ENCODE results near the gene ANXA10.

The ANXA10 gene

DNA sequence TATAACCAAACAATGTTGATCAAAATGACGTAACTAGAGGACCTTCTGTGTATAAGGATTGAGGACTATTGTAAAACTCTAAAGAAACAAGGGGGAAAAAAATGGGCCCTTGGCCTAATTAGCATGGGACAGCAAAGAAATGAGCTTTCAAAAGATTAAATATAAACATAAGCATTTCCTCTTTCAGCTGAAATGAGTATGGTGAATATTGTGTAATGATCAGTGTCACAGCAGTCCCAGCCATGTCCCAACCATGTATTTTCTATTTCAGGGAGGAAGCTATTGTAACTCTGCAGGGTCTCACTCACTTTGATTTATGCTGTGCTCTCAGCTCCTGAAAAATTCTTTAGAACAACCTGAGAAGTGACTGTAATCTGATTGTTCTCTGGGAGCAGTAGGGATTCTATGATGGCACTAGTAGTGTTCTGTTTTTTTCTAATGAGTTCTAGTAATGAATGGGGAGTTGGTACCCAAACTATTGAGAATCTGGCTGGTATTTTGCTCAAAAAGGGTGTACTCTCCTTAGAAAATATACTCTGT is 25.8 kb downstream of the ANXA10 start:
- H3K4me3 ChIP-seq (ENCODE audit: low read depth, low read length): no peak overlapping the region
- TF ChIP-seq, protein P1, sequence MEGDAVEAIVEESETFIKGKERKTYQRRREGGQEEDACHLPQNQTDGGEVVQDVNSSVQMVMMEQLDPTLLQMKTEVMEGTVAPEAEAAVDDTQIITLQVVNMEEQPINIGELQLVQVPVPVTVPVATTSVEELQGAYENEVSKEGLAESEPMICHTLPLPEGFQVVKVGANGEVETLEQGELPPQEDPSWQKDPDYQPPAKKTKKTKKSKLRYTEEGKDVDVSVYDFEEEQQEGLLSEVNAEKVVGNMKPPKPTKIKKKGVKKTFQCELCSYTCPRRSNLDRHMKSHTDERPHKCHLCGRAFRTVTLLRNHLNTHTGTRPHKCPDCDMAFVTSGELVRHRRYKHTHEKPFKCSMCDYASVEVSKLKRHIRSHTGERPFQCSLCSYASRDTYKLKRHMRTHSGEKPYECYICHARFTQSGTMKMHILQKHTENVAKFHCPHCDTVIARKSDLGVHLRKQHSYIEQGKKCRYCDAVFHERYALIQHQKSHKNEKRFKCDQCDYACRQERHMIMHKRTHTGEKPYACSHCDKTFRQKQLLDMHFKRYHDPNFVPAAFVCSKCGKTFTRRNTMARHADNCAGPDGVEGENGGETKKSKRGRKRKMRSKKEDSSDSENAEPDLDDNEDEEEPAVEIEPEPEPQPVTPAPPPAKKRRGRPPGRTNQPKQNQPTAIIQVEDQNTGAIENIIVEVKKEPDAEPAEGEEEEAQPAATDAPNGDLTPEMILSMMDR (IDR thresholded peaks at IDR 0.05; ENCODE audit: borderline replicate concordance, insufficient read depth, low read depth, low read length): no peak

DNA sequence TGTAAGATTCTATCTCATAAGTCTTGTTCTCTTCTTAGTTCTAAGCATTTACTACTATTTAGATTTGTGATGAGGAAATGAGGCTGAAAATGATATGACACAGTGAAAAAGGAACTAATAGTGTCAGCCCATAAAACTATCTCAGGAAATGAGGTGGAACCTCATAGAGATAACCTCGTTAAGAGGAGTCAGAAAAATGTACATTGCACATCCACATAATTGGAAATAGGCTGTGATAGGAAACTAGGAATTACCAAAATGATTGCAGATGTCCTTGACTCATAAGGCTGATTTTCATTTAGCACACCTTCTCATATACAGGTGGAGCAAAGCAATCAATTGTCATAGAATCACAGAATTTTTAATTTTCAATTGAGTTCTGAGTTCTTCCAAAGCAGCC is 26.8 kb downstream of the ANXA10 start:
- TF ChIP-seq, protein P1 (IDR thresholded peaks at IDR 0.05; ENCODE audit: borderline replicate concordance, insufficient read depth, low read depth, low read length): no peak
- H3K4me3 ChIP-seq (ENCODE audit: low read depth, low read length): no peak overlapping the region

DNA sequence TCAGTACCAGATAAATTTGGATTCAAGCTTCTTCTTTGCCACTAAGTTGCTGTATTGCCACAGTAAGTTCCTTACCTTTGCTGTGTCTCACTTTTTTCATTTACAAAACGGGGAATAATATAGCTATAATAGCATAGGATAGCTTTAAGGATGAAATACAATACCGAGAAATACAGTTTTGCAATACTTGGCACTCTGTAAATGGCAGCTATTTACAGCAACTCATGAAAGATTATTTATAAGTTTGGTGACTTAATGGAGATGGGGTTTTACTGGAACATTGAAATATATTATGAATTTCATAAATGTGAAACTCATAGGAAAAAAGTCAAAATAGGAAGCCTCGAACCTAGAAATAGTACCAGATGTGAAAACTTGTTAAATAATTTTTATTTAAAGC is 27.6 kb downstream of the ANXA10 start:
- TF ChIP-seq, protein P1 (IDR thresholded peaks at IDR 0.05; ENCODE audit: borderline replicate concordance, insufficient read depth, low read depth, low read length): no peak
- H3K4me3 ChIP-seq (ENCODE audit: low read depth, low read length): no peak overlapping the region

DNA sequence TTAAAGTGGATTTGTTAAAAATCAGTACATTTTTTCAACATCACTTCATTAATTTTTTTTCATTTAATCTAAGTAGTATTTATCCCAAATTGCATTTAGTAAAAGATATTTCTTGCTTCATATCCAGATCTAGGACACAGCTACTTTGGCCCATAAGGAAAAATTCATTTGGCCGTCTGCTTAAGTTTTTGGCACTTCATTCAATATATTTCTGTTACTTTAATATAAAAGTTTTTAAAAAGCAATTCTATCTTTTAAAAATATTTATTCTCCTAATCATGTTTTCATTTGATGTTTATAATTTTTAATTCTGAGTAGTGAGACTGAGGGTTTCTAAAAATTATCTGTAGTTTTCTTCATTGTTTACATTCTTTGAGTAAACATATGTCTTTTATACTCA is 28.5 kb downstream of the ANXA10 start:
- TF ChIP-seq, protein P1 (IDR thresholded peaks at IDR 0.05; ENCODE audit: borderline replicate concordance, insufficient read depth, low read depth, low read length): no peak
- no peak overlapping the region for H3K4me3 ChIP-seq (ENCODE audit: low read depth, low read length)

DNA sequence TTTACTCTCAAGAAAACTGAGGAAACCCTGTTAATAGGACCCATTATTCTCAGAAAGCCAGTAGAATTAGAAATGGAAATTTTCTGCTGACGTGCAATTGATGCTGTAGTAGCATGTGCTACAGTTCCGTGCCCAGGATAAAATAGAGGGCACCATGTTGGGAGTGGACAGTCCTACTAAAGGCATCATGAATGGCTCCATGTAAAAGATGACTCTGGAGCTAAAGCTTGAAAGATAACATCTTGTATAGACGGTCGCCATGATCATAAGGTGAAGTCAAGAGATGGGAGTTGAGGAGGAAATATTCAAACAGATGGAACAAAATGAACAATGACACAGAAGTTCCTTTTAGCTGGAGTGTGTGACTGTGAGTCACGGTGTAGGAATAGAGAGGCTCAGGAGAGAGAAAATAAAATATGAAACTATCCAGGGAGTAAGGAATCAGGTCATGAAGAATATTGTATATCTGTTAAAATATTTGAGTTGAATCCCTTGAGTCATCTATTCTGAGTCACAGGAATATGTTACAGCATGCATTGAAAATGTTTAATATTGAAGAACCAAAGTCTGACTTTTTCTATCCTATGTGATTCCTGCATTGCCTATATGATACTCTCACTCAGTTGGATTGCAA is 31.8 kb downstream of the ANXA10 start:
- TF ChIP-seq, protein P1 (IDR thresholded peaks at IDR 0.05; ENCODE audit: borderline replicate concordance, insufficient read depth, low read depth, low read length): no peak

DNA sequence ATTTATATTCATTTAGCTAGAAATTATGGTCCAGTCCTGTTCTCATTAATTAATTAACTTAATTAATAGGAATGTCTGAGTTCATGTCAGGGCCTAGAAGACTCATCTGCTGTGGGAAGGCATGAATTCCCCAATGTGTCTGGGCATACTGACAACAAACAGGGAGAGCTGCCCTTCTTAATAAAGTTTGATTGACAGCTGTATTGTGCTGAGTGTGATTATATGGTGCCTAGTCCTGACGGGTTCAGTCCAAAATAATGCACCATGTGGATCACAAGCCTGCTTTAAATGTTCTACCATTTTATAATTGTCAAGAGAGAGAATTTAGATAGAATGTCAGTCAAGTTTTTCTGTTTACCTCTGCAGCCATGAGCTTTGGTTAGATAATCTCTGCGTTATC is 34.6 kb downstream of the ANXA10 start:
- H3K4me3 ChIP-seq (ENCODE audit: low read depth, low read length): no peak overlapping the region
- TF ChIP-seq, protein P1 (IDR thresholded peaks at IDR 0.05; ENCODE audit: borderline replicate concordance, insufficient read depth, low read depth, low read length): no peak

More for the DNA sequence above, 31.8 kb downstream of the ANXA10 start:
- H3K4me3 ChIP-seq (ENCODE audit: low read depth, low read length): no peak overlapping the region

DNA sequence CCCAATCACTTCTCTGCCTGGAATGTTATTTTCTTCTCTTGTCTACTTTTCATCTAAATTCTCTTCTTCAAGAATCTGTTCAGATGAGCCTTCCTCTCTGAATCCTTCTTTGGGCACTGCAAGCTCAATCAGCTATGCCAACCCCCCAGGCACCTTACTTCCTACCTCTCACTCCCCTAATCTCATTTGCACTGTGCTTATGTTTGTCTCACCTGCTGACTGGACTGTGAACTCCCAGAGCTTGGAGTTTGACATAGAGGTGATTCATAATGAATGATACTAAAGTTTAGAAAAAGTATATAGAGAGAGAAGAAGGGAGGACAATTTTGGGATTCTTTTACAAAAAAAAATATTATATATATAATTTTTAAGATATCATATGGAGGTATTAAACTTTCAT is 36.3 kb downstream of the ANXA10 start:
- TF ChIP-seq, protein P1 (IDR thresholded peaks at IDR 0.05; ENCODE audit: borderline replicate concordance, insufficient read depth, low read depth, low read length): no peak
- no peak overlapping the region for H3K4me3 ChIP-seq (ENCODE audit: low read depth, low read length)

Measured in GM12875 (cell line).